SK-N-MC (cell line): ENCODE measurements around the gene COPB2.

Source experiments
- DNase-seq: peaks from one replicate; pipeline ENCODE4 v3.0.0-alpha.2; 2011; ENCODE audit warnings: low read depth, low spot score
- H3K27ac ChIP-seq: fragments of 200-600 bp; sonication (generic); 2 replicates; pipeline ENCODE4 v1.5.1; 2016; ENCODE audit warnings: mixed run types
- H3K36me3 ChIP-seq: fragments of 200-600 bp; sonication (generic); 2 replicates; pipeline ENCODE4 v1.6.1; 2017; ENCODE audit warnings: antibody characterized with exemption, low read length, mixed read lengths; ENCODE audit not compliant: insufficient read depth
- H3K4me3 ChIP-seq: fragments of 200-600 bp; sonication (generic); 2 replicates; pipeline ENCODE4 v1.5.1; 2016
- H3K9ac ChIP-seq: fragments of 200-600 bp; sonication (generic); 2 replicates; pipeline ENCODE4 v1.8.0; 2017; ENCODE audit warnings: mixed run types, mixed read lengths; ENCODE audit not compliant: insufficient read length
- H3K9me3 ChIP-seq: fragments of 200-600 bp; sonication (generic); 2 replicates; pipeline ENCODE4 v1.6.1; 2017; ENCODE audit warnings: low read depth, mild to moderate bottlenecking, antibody characterized with exemption, low read length, moderate library complexity, mixed read lengths
- EZH2 ChIP-seq: fragments of 200-600 bp; sonication (generic); IDR thresholded peaks from one replicate; pipeline ENCODE4 v1.6.1; 2017; ENCODE audit warnings: antibody characterized with exemption
- FOXP2 ChIP-seq: optimal IDR thresholded peaks from 2 replicates; pipeline ENCODE3; 2011; ENCODE audit warnings: mild to moderate bottlenecking, moderate library complexity; ENCODE audit not compliant: insufficient read depth; ENCODE audit errors: extremely low read length, control extremely low read depth
- POLR2AphosphoS5 ChIP-seq: IDR thresholded peaks from 2 replicates; pipeline ENCODE4 v1.6.1; 2012; ENCODE audit warnings: mild to moderate bottlenecking, low read depth, low read length, borderline replicate concordance

Gene COPB2

DNA sequence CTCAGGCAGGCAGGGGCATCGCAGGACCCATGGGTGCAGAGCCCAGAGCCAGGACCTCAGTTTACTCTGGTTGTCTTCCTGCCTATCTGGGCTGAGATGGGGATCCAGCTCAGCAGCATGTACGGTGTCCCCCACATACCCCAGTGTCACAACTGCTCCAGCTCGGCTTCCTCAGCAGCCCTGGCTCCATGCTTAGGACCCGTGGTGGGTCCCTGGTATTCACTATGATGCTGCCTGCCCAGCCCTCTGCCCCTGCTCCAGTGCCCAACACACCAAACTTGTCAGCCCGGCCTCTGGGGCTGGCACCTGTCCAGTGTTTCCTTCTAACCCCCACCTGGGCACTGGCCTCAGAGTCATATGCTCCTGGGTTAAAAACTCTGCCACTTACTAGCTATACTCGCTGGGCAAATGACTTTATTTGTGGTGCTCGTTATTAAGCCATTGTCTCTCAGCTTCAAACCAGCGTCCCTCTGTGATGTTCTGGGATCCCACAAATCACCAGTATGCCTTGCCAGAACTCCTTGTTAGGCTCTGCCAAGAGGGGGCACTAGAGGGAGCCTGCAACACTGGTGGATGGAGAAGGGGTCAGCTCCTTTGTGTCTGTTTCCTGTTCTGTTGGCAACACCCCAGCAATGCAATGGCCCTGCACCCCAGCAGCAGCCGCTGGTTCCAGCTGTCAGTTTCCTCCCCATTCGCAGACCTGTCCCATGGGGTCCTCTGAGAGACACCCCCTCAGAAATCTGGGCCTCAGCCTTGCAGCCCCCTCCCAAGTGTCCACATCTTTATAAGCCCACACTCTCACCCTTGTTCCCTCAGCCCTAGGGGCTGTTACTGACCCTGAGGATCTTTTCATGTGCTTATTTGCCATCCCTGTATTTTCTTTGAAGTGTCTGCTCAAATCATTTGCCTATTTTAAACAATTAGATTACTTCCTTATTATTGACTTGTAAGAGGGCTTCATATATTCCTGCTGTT lies 69.7 kb downstream of the COPB2 start:
- no peak for DNase-seq
- H3K4me3 ChIP-seq, result no peak overlapping the region
- no peak overlapping the region for H3K9ac ChIP-seq
- TF ChIP-seq POLR2AphosphoS5 (no peak), FOXP2 (no peak), EZH2 (no peak)
- H3K9me3 ChIP-seq, result no peaks in the 10 kb centered on the region
- no peak overlapping the region for H3K27ac ChIP-seq
- H3K36me3 ChIP-seq, result no peaks in the 10 kb centered on the region

GRCh38 chr3:139318826-139319225 lies 70.6 kb downstream of the COPB2 start:
- H3K27ac ChIP-seq, result no peak overlapping the region
- H3K9ac ChIP-seq, result no peak overlapping the region
- no peak for TF ChIP-seq EZH2
- H3K36me3 ChIP-seq, result no peaks in the 10 kb centered on the region
- DNase-seq, result no peak
- no peaks in the 10 kb centered on the region for H3K9me3 ChIP-seq
- no peak overlapping the region for H3K4me3 ChIP-seq

DNA sequence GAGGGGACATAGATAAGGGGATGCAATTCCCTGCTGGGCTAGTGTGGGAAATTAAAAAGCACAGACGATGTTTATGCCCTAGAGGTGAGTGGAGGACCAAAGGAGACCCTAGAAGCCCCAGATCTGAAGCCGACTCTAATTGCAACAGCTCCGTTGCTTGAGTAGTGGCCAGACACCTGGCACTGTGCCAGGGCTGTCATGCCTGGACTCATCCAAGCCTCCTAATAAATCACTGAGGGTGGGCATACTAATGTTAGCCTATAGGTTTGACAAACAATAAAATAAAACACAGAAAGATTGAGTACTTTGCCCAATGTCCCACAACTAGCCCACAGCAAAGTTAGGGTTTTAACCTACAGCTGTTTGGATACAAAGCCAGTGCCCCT lies 71.0 kb downstream of the COPB2 start:
- Histone ChIP-seq H3K9me3 (no peaks in the 10 kb centered on the region), H3K9ac (no peak overlapping the region), H3K36me3 (no peaks in the 10 kb centered on the region), H3K4me3 (no peak overlapping the region), H3K27ac (no peak overlapping the region)
- no peak for DNase-seq
- TF ChIP-seq POLR2AphosphoS5, result no peak
- no peak for TF ChIP-seq EZH2
- no peak for TF ChIP-seq FOXP2

- no peak overlapping the region for H3K9ac ChIP-seq
- DNase-seq, result no peak
- TF ChIP-seq POLR2AphosphoS5 (no peak), FOXP2 (no peak), EZH2 (no peak)
Measured at GRCh38 chr3:139317660-139318430, 71.6 kb downstream of the COPB2 start.

DNA sequence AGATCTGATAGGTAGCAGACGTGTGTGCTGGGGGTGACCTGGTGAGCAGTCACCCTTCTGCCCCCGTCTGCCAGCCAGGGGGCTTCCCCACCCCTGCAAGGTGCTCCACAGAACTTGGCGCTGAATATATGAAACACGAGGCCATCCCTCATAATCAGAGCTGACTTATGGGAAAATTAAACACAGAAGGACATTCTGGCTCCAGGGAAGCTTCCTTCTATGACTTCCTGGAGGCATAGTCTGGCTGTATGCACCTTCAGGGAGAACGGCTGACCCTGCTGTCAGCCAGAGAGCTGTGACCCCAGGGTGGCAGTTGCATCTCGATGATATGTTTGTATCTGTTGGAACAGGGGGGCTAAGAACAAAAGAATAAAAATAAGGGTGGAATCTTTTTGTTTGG lies 72.2 kb downstream of the COPB2 start:
- no peaks in the 10 kb centered on the region for H3K9me3 ChIP-seq
- DNase-seq, result no peak
- TF ChIP-seq FOXP2 (no peak), EZH2 (no peak), POLR2AphosphoS5 (no peak)
- H3K4me3 ChIP-seq, result no peak overlapping the region
- no peak overlapping the region for H3K27ac ChIP-seq
- no peaks in the 10 kb centered on the region for H3K36me3 ChIP-seq
- no peak overlapping the region for H3K9ac ChIP-seq

More at GRCh38 chr3:139317660-139318430, 71.6 kb downstream of the COPB2 start:
- no peak overlapping the region for H3K27ac ChIP-seq
- no peak overlapping the region for H3K4me3 ChIP-seq
- no peaks in the 10 kb centered on the region for H3K9me3 ChIP-seq
- H3K36me3 ChIP-seq, result no peaks in the 10 kb centered on the region

GRCh38 chr3:139313921-139314320 lies 75.5 kb downstream of the COPB2 start:
- H3K27ac ChIP-seq, result no peak overlapping the region
- H3K36me3 ChIP-seq, result no peaks in the 10 kb centered on the region
- no peak for DNase-seq
- no peaks in the 10 kb centered on the region for H3K9me3 ChIP-seq
- no peak for TF ChIP-seq POLR2AphosphoS5
- TF ChIP-seq FOXP2, result no peak
- no peak for TF ChIP-seq EZH2
- H3K4me3 ChIP-seq, result no peak overlapping the region
- no peak overlapping the region for H3K9ac ChIP-seq

DNA sequence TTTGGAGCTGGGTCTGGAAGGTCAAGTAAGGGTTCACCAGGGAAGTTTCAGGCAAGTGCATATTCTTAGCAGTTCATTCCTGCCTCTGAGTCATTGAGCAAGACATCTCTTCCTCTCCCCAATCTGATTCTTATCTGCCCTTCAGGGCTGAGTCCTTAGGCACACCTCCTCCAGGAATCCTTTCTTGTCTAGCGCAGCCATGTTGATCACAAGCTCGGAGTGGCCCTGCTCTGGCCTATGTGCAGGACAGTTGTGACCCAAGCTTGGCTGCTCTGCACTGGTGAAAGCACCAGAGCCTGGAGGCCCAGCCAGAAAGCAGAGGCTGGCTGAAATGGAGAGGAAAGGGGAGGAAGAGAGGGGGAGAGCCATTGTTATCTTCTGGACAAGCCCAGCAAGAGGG lies 76.5 kb downstream of the COPB2 start:
- Histone ChIP-seq H3K36me3 (no peaks in the 10 kb centered on the region), H3K9ac (no peak overlapping the region), H3K9me3 (no peaks in the 10 kb centered on the region), H3K4me3 (no peak overlapping the region), H3K27ac (no peak overlapping the region)
- TF ChIP-seq POLR2AphosphoS5 (no peak), FOXP2 (no peak), EZH2 (no peak)
- no peak for DNase-seq

DNA sequence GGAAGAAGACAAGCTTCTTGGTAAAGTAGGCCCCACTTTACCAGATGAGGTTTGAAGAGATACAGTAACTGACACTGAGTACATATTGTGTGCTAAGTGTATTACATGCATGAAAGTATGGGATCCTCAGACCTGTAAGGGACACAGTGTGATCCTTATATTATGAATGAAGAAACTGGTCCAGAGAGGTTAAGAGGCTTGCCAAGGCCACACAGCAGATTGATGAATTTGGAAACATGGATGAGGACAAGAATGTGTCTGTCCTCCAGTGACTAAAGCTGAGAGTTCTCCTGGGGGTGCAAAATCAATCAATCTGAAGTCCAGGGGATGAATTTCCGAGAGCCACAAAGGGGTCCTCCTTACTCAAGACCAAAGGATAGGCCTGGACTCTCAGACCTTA lies 77.0 kb downstream of the COPB2 start:
- H3K9me3 ChIP-seq, result no peaks in the 10 kb centered on the region
- H3K9ac ChIP-seq, result no peak overlapping the region
- H3K27ac ChIP-seq, result no peak overlapping the region
- no peak for TF ChIP-seq POLR2AphosphoS5
- TF ChIP-seq EZH2, result no peak
- no peak for TF ChIP-seq FOXP2
- H3K4me3 ChIP-seq, result no peak overlapping the region
- H3K36me3 ChIP-seq, result no peaks in the 10 kb centered on the region
- DNase-seq, result no peak
